BLaER1 (cell line): ENCODE data around the gene STEAP1.
"Not testable (repeated sequence)": the region's sequence is repeated elsewhere in the genome, so short reads cannot be mapped to it uniquely, and the experiment has no call there.

Experiments
- H3K27ac ChIP-seq: shearing (Covaris generic); formaldehyde crosslinking; 2 replicates; pipeline ENCODE4 v1.8.1; 2022
- H3K27me3 ChIP-seq: shearing (Covaris generic); formaldehyde crosslinking; 2 replicates; pipeline ENCODE4 v1.8.1; 2022
- H3K36me3 ChIP-seq: shearing (Covaris generic); formaldehyde crosslinking; 2 replicates; pipeline ENCODE4 v1.8.1; 2022
- H3K4me1 ChIP-seq: shearing (Covaris generic); formaldehyde crosslinking; 2 replicates; pipeline ENCODE4 v1.8.1; 2022
- H3K4me2 ChIP-seq: shearing (Covaris generic); formaldehyde crosslinking; 2 replicates; pipeline ENCODE4 v1.8.1; 2022
- H3K4me3 ChIP-seq: shearing (Covaris generic); formaldehyde crosslinking; 2 replicates; pipeline ENCODE4 v1.8.1; 2022
- H3K9ac ChIP-seq: shearing (Covaris generic); formaldehyde crosslinking; 2 replicates; pipeline ENCODE4 v1.8.1; 2022
- H3K9me3 ChIP-seq: shearing (Covaris generic); formaldehyde crosslinking; 2 replicates; pipeline ENCODE4 v1.8.1; 2022
- H4K20me1 ChIP-seq: shearing (Covaris generic); formaldehyde crosslinking; 2 replicates; pipeline ENCODE4 v1.8.1; 2022
- Cebpa-rat ChIP-seq: shearing (Covaris generic); IDR thresholded peaks from 2 replicates; pipeline ENCODE4 v1.8.1; 2022

The STEAP1 gene

GRCh38 chr7:90155206-90155605, 937 bp downstream of the STEAP1 start:
- Histone ChIP-seq H3K36me3 (no peaks in the 10 kb centered on the region), H3K9ac (no peak overlapping the region), H3K9me3 (no peaks in the 10 kb centered on the region), H3K27ac (no peak overlapping the region), H3K4me3 (no peak overlapping the region), H3K4me2 (no peak overlapping the region), H4K20me1 (no peaks in the 10 kb centered on the region), H3K27me3 (no peaks in the 10 kb centered on the region), H3K4me1 (no peaks in the 10 kb centered on the region)
- TF ChIP-seq Cebpa-rat: no peak

GRCh38 chr7:90157331-90157730, 3.1 kb downstream of the STEAP1 start:
- not testable (repeated sequence) for H3K4me2 ChIP-seq, H3K27ac ChIP-seq, H3K27me3 ChIP-seq, H3K4me1 ChIP-seq, H3K9me3 ChIP-seq, H3K9ac ChIP-seq, H3K36me3 ChIP-seq, H4K20me1 ChIP-seq, H3K4me3 ChIP-seq

- H3K9me3 ChIP-seq, H3K36me3 ChIP-seq, H3K27me3 ChIP-seq, H3K27ac ChIP-seq, H4K20me1 ChIP-seq, H3K9ac ChIP-seq, H3K4me1 ChIP-seq, H3K4me2 ChIP-seq, H3K4me3 ChIP-seq: not testable (repeated sequence)
Measured at GRCh38 chr7:90157761-90158350, 3.6 kb downstream of the STEAP1 start.

GRCh38 chr7:90163534-90163933, 9.3 kb downstream of the STEAP1 start:
- Histone ChIP-seq H4K20me1 (no peaks in the 10 kb centered on the region), H3K27ac (no peak overlapping the region), H3K4me1 (no peaks in the 10 kb centered on the region), H3K4me3 (no peak overlapping the region), H3K9ac (no peak overlapping the region), H3K36me3 (no peaks in the 10 kb centered on the region), H3K4me2 (no peak overlapping the region), H3K9me3 (no peaks in the 10 kb centered on the region), H3K27me3 (no peaks in the 10 kb centered on the region)
- TF ChIP-seq Cebpa-rat: no peak

- no peaks in the 10 kb centered on the region for H3K27me3 ChIP-seq
- H3K4me2 ChIP-seq: no peak overlapping the region
- no peak overlapping the region for H3K4me3 ChIP-seq
- no peaks in the 10 kb centered on the region for H3K36me3 ChIP-seq
- H3K9me3 ChIP-seq: no peaks in the 10 kb centered on the region
- no peaks in the 10 kb centered on the region for H3K4me1 ChIP-seq
- TF ChIP-seq Cebpa-rat: no peak
- H3K27ac ChIP-seq: no peak overlapping the region
- H4K20me1 ChIP-seq: no peaks in the 10 kb centered on the region
- no peak overlapping the region for H3K9ac ChIP-seq
Measured at GRCh38 chr7:90165724-90166123, 11.5 kb downstream of the STEAP1 start.

GRCh38 chr7:90166153-90166552, 11.9 kb downstream of the STEAP1 start:
- no peaks in the 10 kb centered on the region for H3K9me3 ChIP-seq
- no peaks in the 10 kb centered on the region for H3K36me3 ChIP-seq
- H3K27me3 ChIP-seq: no peaks in the 10 kb centered on the region
- H3K4me2 ChIP-seq: no peak overlapping the region
- H3K4me3 ChIP-seq: no peak overlapping the region
- no peak for TF ChIP-seq Cebpa-rat
- H3K27ac ChIP-seq: no peak overlapping the region
- no peaks in the 10 kb centered on the region for H4K20me1 ChIP-seq
- no peaks in the 10 kb centered on the region for H3K4me1 ChIP-seq
- no peak overlapping the region for H3K9ac ChIP-seq

- H3K36me3 ChIP-seq: no peaks in the 10 kb centered on the region
- H3K4me2 ChIP-seq: no peak overlapping the region
- no peaks in the 10 kb centered on the region for H3K9me3 ChIP-seq
- TF ChIP-seq Cebpa-rat: no peak
- H3K4me3 ChIP-seq: no peak overlapping the region
- no peaks in the 10 kb centered on the region for H3K4me1 ChIP-seq
- no peak overlapping the region for H3K9ac ChIP-seq
- no peaks in the 10 kb centered on the region for H3K27me3 ChIP-seq
- no peak overlapping the region for H3K27ac ChIP-seq
- no peaks in the 10 kb centered on the region for H4K20me1 ChIP-seq
Measured at GRCh38 chr7:90167361-90167760, 13.1 kb downstream of the STEAP1 start.

GRCh38 chr7:90169891-90170290, 15.6 kb downstream of the STEAP1 start:
- H4K20me1 ChIP-seq: no peaks in the 10 kb centered on the region
- no peak overlapping the region for H3K9ac ChIP-seq
- TF ChIP-seq Cebpa-rat: no peak
- H3K27me3 ChIP-seq: no peaks in the 10 kb centered on the region
- no peaks in the 10 kb centered on the region for H3K9me3 ChIP-seq
- no peak overlapping the region for H3K4me3 ChIP-seq
- no peak overlapping the region for H3K4me2 ChIP-seq
- H3K36me3 ChIP-seq: no peaks in the 10 kb centered on the region
- H3K4me1 ChIP-seq: no peaks in the 10 kb centered on the region
- H3K27ac ChIP-seq: no peak overlapping the region

- Histone ChIP-seq H3K36me3 (no peaks in the 10 kb centered on the region), H3K4me2 (no peak overlapping the region), H3K4me3 (no peak overlapping the region), H3K9me3 (peaks cover 17% of the 10 kb centered on the region), H3K27ac (no peak overlapping the region), H3K4me1 (no peaks in the 10 kb centered on the region), H4K20me1 (no peaks in the 10 kb centered on the region), H3K27me3 (no peaks in the 10 kb centered on the region), H3K9ac (no peak overlapping the region)
- no peak for TF ChIP-seq Cebpa-rat
Measured at GRCh38 chr7:90172121-90172520, 17.9 kb downstream of the STEAP1 start.

- Histone ChIP-seq H4K20me1 (no peaks in the 10 kb centered on the region), H3K9ac (no peak overlapping the region), H3K36me3 (no peaks in the 10 kb centered on the region), H3K4me1 (no peaks in the 10 kb centered on the region), H3K9me3 (peaks cover 17% of the 10 kb centered on the region), H3K27me3 (no peaks in the 10 kb centered on the region), H3K4me3 (no peak overlapping the region), H3K4me2 (no peak overlapping the region), H3K27ac (no peak overlapping the region)
- no peak for TF ChIP-seq Cebpa-rat
Measured at GRCh38 chr7:90172624-90173023, 18.4 kb downstream of the STEAP1 start.

GRCh38 chr7:90173127-90173844, 19.0 kb downstream of the STEAP1 start:
- Histone ChIP-seq H3K27me3 (no peaks in the 10 kb centered on the region), H3K27ac (no peak overlapping the region)

More at GRCh38 chr7:90173127-90173844, 19.0 kb downstream of the STEAP1 start:
- no peak overlapping the region for H3K4me3 ChIP-seq
- no peaks in the 10 kb centered on the region for H3K4me1 ChIP-seq
- no peak for TF ChIP-seq Cebpa-rat
- no peak overlapping the region for H3K9ac ChIP-seq
- H4K20me1 ChIP-seq: no peaks in the 10 kb centered on the region
- H3K36me3 ChIP-seq: no peaks in the 10 kb centered on the region
- no peak overlapping the region for H3K4me2 ChIP-seq
- peaks cover 17% of the 10 kb centered on the region for H3K9me3 ChIP-seq
